Rectal smooth muscle tissue (tissue), 1 donor: ENCODE results near the gene BIN1.

Experiments used
- H3K27ac ChIP-seq: one replicate; pipeline ENCODE4 v1.7.0; 2013; ENCODE audit warnings: low read depth, low read length, inconsistent platforms
- H3K27me3 ChIP-seq: one replicate; pipeline ENCODE4 v1.7.0; 2013; ENCODE audit warnings: low read length; ENCODE audit not compliant: control insufficient read depth, insufficient read depth
- H3K36me3 ChIP-seq: one replicate; pipeline ENCODE4 v1.7.0; 2013; ENCODE audit warnings: low read length; ENCODE audit not compliant: control insufficient read depth, insufficient read depth
- H3K4me1 ChIP-seq: one replicate; pipeline ENCODE4 v1.7.0; 2013; ENCODE audit warnings: low read length; ENCODE audit not compliant: control insufficient read depth, insufficient read depth
- H3K4me3 ChIP-seq: one replicate; pipeline ENCODE4 v1.7.0; 2013; ENCODE audit warnings: low read length
- H3K9ac ChIP-seq: one replicate; pipeline ENCODE4 v1.7.0; 2013; ENCODE audit warnings: low read length

Gene BIN1

DNA sequence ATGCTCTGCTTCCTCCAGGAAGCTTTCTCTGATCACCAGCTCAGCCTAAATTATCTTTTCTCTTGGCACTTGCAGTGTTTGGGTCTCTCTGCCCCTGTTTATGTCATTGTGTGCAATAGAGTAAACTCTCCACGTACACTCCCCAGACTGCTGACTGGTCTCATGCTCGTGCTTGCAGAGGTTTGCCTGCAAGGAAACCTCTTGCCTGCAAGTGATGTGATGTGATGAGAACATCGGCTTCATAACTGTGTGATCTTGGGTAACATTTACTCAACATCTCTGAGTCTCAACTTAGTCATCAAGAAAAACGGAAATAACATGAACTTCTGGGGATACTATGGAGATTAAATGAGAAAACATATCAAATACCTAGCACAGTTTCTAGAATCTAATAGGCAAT is 92.3 kb downstream of the BIN1 start:
- peaks cover 2% of the 10 kb centered on the region for H3K27me3 ChIP-seq

DNA sequence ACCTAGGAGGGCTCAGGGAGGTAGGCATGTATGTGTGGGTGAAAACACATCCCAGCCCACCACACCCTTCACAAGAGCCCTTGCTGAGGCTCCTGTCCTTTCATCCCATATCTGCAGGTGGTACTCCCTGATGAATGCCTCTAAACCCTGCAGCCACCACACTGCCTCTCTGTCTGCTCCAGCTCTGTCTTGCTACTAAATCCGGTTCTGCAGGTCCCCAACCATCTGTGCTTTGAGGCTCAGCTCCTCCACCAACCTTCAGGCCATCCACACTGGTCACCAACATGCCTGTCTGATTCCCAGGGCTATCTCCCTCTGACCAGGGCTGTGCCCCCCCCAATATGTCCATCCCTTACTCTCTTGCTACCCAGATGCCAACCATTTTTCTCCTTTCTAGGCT is 92.7 kb downstream of the BIN1 start:
- no peaks in the 10 kb centered on the region for H3K4me1 ChIP-seq
- H3K36me3 ChIP-seq, result no peaks in the 10 kb centered on the region
- peaks cover 2% of the 10 kb centered on the region for H3K27me3 ChIP-seq
- no peak overlapping the region for H3K9ac ChIP-seq
- no peak overlapping the region for H3K27ac ChIP-seq
- H3K4me3 ChIP-seq, result no peak overlapping the region

More for the DNA sequence above, 92.3 kb downstream of the BIN1 start:
- Histone ChIP-seq H3K4me3 (no peak overlapping the region), H3K9ac (no peak overlapping the region), H3K4me1 (no peaks in the 10 kb centered on the region), H3K36me3 (no peaks in the 10 kb centered on the region), H3K27ac (no peak overlapping the region)

DNA sequence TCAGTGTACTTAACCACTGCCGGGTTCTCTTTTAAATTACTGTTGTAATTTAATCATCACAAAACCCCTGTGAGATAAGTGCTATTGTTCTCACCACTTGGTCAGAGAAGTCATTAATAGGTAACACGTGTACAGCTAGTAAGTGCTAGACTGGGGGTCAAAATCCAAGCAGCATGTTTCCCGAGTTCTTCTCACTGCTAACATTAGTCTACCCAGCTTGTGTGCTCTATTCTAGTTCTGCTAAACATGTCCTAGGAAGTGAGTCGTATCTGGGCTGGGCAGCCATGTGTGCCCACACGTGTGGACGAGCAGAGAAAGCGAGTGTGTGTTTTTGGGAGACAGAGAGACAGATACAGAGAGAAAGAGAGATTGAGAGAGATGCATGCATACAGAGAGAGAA is 94.1 kb downstream of the BIN1 start:
- Histone ChIP-seq H3K9ac (no peak overlapping the region), H3K4me3 (no peak overlapping the region), H3K4me1 (no peaks in the 10 kb centered on the region), H3K27me3 (peaks cover 2% of the 10 kb centered on the region), H3K36me3 (no peaks in the 10 kb centered on the region), H3K27ac (no peak overlapping the region)

DNA sequence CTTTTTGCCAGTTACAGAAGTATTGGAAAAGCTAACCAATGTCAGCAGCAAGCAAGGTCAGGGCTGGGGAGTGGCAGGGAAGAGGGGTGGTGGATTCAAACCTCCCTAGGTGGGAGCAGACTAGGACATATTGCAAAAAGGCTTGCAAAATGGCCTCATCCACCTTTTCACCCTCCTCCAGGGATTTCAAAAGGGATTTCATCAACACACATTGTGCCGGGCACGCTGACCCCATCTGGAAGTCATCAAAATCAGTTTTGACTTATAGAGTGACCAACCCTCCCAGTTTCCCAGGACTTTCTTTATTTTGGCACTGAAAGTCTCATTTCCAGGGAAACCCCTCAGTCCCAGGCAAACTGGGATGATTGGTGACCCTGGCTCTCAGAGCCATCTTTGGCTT is 94.7 kb downstream of the BIN1 start:
- Histone ChIP-seq H3K4me1 (no peaks in the 10 kb centered on the region), H3K4me3 (no peak overlapping the region), H3K27me3 (peaks cover 2% of the 10 kb centered on the region), H3K27ac (no peak overlapping the region), H3K9ac (no peak overlapping the region), H3K36me3 (no peaks in the 10 kb centered on the region)

DNA sequence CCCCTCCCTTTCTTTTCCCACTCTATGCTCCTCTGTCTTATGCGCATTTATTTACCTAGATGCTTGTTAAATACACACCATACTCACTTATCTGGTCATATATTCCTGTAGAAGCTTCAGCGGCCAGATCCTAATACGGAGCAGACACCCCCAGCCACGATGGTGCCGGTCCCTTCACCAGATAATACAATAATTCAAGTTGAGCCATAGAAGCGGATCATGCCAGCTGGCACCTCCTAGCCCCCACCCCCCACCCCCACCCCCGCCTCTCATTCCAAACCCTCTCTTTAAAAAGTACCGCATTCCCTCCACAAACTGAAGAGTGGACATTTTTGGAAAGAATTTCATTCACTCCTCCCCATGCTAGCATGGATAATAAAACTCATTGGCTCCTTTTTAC is 95.2 kb downstream of the BIN1 start:
- Histone ChIP-seq H3K36me3 (no peaks in the 10 kb centered on the region), H3K4me3 (no peak overlapping the region), H3K27ac (no peak overlapping the region), H3K27me3 (peaks cover 2% of the 10 kb centered on the region), H3K9ac (no peak overlapping the region), H3K4me1 (no peaks in the 10 kb centered on the region)

DNA sequence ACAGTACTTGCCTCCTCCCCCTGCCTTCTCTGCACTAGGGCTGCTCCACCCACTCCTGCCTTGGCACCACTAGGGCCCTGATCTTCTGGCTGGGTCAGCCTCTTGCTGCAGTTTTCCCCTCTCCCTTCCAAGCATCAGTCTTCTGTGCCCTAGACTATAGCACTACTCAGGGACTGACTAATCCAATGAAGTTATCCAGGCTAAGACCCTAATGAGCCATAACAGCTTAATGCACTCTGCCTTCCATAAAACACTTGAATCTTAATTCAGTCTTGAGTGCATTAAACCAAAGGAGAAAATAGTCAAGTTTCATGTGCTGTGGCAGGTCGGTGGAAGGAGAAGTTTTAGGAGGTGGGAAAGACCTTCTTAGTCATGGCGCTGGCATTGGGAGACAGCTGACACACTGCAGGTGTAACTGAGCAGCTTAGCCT is 95.7 kb downstream of the BIN1 start:
- Histone ChIP-seq H3K4me1 (no peaks in the 10 kb centered on the region), H3K27ac (no peak overlapping the region), H3K36me3 (no peaks in the 10 kb centered on the region), H3K4me3 (no peak overlapping the region), H3K27me3 (peaks cover 2% of the 10 kb centered on the region), H3K9ac (no peak overlapping the region)

DNA sequence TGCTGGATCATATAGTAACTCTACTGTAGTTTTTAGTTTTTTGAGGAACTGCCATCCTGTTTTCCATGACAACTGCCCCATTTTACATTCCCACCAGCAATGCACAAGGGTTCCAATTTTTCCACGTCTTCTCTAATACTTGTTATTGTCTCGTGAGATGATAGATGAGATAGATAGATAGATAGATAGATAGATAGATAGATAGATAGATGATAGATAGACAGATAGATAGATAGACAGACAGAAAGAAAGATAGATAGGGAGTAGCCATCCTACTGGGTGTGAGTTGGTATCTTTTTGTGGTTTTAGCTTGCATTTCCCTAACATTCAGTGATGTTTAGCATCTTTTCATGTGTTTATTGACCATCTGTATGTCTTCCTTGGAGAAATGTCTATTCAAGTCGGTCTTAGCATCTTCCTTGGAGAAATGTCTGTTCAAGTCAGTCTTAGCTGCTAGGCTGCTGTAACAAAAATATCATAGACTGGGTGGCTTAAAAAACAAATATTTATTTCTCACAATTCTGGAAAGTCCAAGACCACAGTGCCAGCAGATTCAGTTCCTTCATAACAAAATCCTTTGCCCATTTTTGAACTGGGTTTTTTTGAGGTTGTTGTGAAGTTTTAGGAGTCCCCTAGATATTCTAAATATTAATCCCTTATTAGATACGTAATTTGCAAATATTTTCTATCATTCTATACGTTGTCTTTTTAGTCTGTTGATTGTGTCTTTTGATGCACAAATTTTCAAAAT is 98.5 kb downstream of the BIN1 start:
- Histone ChIP-seq H3K4me3 (no peak overlapping the region), H3K4me1 (no peaks in the 10 kb centered on the region), H3K9ac (no peak overlapping the region), H3K36me3 (no peaks in the 10 kb centered on the region), H3K27me3 (peaks cover 2% of the 10 kb centered on the region), H3K27ac (no peak overlapping the region)

DNA sequence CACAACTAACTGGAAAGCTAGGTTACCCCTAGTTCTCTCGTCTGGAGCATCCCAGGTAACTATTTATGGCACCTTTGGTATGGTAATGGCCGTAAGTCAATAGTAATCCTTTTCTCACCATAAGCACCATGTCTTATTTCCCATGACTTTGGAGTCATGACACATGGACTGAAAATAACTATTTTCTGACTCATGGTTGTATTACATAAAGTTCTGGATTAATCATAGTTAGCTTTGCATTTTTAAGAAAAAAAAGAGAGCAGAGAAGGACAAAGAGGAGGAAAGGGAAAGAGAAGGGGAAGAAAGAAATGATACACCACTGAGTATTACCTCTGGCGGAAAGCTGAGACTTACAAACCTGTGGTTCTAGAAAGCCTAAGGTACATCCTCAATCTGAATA is 99.3 kb downstream of the BIN1 start:
- no peak overlapping the region for H3K27ac ChIP-seq
- H3K36me3 ChIP-seq, result no peaks in the 10 kb centered on the region
- no peak overlapping the region for H3K9ac ChIP-seq
- H3K27me3 ChIP-seq, result peaks cover 2% of the 10 kb centered on the region
- no peak overlapping the region for H3K4me3 ChIP-seq
- H3K4me1 ChIP-seq, result no peaks in the 10 kb centered on the region

DNA sequence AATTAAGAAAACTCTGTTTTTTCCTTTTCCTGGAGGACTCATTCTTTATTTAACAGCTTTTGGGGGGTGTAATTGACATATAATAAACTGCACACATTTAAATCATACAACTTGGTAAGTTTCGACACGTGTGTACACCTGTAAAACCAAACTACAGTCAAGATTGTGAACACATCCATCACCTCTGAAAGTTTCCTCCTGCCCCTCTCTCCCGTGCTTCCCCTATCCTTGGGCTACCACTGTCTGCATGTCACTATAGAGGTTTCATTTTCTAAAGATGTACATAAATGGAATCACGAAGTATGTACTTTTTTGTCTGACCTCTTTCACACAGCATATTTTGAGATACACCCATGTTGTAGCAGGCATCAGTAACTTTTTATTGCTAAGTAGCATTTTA is 100.0 kb downstream of the BIN1 start:
- Histone ChIP-seq H3K27me3 (no peaks in the 10 kb centered on the region), H3K4me3 (no peak overlapping the region), H3K4me1 (no peaks in the 10 kb centered on the region), H3K27ac (no peak overlapping the region), H3K36me3 (no peaks in the 10 kb centered on the region), H3K9ac (no peak overlapping the region)

DNA sequence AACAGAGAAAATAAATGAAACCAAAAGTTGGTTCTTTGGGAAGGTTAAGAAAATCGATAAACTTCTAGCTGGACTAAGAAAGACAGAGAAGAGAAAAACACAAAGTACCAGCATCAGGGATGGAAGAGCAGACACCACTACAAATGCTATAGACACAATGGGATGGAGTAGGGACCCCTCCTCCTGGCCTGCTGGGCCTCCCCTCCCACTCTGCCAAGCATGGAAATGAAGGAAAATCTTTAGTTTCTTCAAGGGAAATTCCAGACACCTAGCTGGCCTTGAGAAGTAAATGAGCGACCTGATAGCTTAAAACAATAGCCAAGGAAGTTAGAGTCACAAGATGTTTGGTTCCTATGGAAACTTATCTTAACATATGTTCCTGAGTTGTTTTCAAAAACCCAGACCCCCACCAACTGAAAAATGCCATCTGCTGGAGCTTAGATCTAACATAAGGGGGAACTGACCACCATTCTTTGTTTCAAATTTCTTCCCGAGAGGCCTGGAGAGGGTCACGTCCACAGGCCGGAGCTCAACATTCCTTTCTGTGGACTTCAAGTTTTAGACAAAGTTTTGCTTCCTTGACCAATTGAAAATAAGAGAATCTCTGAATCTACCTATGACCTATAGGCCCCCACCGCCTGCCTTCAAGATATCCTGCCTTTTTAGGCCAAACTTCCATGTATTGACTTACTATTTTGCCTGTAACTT is 101.9 kb downstream of the BIN1 start:
- H3K4me3 ChIP-seq, result no peak overlapping the region
- no peak overlapping the region for H3K9ac ChIP-seq
- H3K36me3 ChIP-seq, result no peaks in the 10 kb centered on the region
- H3K27ac ChIP-seq, result no peak overlapping the region
- H3K27me3 ChIP-seq, result no peaks in the 10 kb centered on the region
- H3K4me1 ChIP-seq, result no peaks in the 10 kb centered on the region

DNA sequence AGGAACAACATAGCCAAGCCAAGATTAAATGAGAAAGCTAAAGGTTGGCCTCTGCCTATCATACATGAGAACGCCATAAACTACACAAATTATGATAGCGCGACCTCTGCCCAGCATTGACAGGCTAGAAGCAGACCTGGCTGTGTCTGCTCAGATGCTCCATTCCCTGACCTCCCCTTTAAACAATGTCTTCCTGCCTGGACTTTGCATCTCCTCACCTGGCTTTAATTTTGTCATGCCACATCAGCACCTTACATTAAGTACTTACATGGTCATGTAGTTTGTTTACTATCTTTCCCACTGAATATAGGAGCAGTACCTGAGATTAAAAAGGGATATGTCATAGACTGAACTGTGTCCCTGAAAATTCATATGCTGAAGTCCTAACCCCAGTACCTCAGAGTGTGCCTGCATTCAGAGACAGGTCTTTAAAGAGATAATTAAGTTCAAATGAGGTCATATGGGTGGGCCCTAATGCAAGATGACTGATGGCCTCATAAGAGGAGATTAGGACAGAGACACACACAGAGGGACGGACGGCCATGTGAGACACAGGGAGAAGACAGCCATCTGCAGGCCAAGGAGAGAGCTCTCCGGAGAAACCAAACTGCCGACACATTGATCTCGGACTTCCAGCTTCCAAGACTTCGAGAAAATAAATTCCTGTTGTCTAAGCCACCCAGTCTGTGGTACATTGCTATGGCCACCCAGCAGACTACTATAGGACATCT is 103.7 kb downstream of the BIN1 start:
- H3K27ac ChIP-seq, result no peak overlapping the region
- H3K9ac ChIP-seq, result no peak overlapping the region
- H3K36me3 ChIP-seq, result no peaks in the 10 kb centered on the region
- no peak overlapping the region for H3K4me3 ChIP-seq
- no peaks in the 10 kb centered on the region for H3K27me3 ChIP-seq
- no peaks in the 10 kb centered on the region for H3K4me1 ChIP-seq

DNA sequence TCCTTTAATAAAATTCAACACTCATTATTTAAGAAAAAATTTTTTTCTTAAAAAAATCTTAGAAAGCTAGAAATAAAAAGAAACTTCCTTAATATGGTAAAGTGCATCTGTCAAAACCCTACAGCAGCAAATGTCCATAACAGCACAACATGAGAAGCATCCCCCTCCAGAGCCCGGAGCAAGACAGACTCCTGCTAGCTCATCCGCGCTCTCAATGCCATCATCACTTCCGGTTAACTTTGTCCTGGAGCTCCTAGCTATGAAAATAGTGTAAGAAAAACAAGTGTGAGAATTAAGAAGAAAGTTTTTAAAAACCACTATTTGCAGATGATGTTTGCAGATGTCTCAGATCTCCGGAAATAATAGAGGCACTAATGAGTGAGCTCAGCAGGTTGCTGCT is 105.2 kb downstream of the BIN1 start:
- Histone ChIP-seq H3K27me3 (no peaks in the 10 kb centered on the region), H3K36me3 (no peaks in the 10 kb centered on the region), H3K27ac (no peak overlapping the region), H3K9ac (no peak overlapping the region), H3K4me3 (no peak overlapping the region), H3K4me1 (no peaks in the 10 kb centered on the region)
